Uterus (tissue), 4 donors: ENCODE measurements around the gene SLC9A5. TPM values are rescaled to one million over a fixed set of nuclear protein-coding genes. Genes with fewer than 3 reads are reported as not detected.

Experiments
- DNase-seq, 2 donors: peaks; one replicate each; pipeline ENCODE4 v3.0.0-alpha.2; 2019 to 2020
- H3K27ac ChIP-seq, 2 donors: fragments of 200-600 bp; sonication (generic); 1 replicate in 1 of 2; 2 replicates in 1 of 2; pipeline ENCODE4 v1.5.1; 2016 to 2018
- H3K27me3 ChIP-seq, 2 donors: fragments of 200-600 bp; sonication (generic); one replicate each; pipeline ENCODE4 v1.5.1; 2018 to 2019; ENCODE audit warnings: control low read depth in 1 of 2
- H3K36me3 ChIP-seq, 2 donors: fragments of 200-600 bp; sonication (generic); one replicate each; pipeline ENCODE4 v1.5.1; 2019; ENCODE audit warnings: control low read depth in 1 of 2
- H3K4me1 ChIP-seq, 2 donors: fragments of 200-600 bp; sonication (generic); one replicate each; pipeline ENCODE4 v1.5.1; 2018 to 2019; ENCODE audit warnings: control low read depth in 1 of 2
- H3K4me3 ChIP-seq, 2 donors: fragments of 200-600 bp; sonication (generic); 1 replicate in 1 of 2; 2 replicates in 1 of 2; pipeline ENCODE4 v1.5.1; 2018 to 2019; ENCODE audit warnings: mild to moderate bottlenecking in 1 of 2
- H3K9me3 ChIP-seq, 2 donors: fragments of 200-600 bp; sonication (generic); one replicate each; pipeline ENCODE4 v1.5.1; 2019; ENCODE audit warnings: control low read depth in 1 of 2
- POLR2A ChIP-seq, 2 donors: fragments of 450-650 bp; IDR thresholded peaks; one replicate each; pipeline ENCODE4 v1.6.1; 2016; ENCODE audit warnings: antibody characterized with exemption in 2 of 2, mild to moderate bottlenecking in 1 of 2, moderate library complexity in 1 of 2
- intact Hi-C: fragments of 100-400 bp; cut with DNase I; formaldehyde crosslinking; loops from one replicate; pipeline ENCODE4 v1.15.1; 2023; ENCODE audit warnings: low total_unique reads
- total RNA-seq, 4 donors: library from RNA; depleted of rRNA in 3 of 4; stranded (reverse); fragments of >200 nt in 3 of 4; gene quantifications; one replicate each; pipeline versions ENCODE4 v1.1.0 to v1.2.4, GENCODE V29; 2014 to 2023
- TF ChIP-seq, protein P1 (sequence below), 4 experiments: fragments of 200-600 bp in 2 of 4; fragments of 450-650 bp in 2 of 4; sonication (generic) in 2 of 4; IDR thresholded peaks; one replicate each; pipeline ENCODE4 v1.5.1; 2016 to 2019; ENCODE audit warnings: antibody characterized with exemption in 4 of 4, mild to moderate bottlenecking in 2 of 4, moderate library complexity in 1 of 4
- donor health status: DM: yes; HTN: yes; CAD: no.

SLC9A5 gene
- total RNA-seq, 4 donors from 2014 or later: 0.55 to 1.9 (median 1.3) TPM; not detected in 1

DNA sequence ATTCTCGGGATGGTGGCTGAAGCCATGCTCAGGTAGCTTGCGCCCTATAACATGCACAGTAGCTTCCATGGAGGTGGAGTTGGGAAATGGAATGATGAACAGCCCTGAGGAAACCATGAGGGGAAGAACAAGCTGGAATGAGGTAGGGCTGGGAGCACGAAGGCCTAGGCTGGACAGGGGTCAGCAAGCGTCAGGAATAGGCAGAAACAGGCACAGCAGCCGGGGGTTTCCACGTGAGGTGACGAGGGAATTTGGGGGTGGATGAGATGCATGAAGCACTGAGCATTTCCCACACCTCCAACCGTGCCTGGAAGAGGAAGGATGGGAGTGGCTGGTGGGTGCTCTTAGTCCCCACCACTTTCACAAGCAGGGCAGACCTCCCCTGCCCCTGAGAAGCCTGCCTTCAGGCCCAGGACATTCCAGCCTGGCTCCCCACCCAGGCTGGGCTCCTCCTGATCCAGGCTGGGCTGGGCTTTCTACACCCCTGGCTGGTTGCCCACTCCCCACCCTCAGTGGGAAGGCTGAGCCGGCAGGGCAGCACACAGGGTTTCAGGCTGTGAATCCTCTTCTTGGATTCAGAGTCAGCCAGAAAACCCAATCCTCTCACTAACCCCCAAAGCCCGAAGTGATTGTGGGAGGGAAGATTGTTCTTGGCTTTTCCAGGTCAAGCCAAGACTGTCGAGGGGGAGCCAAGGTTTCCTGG, 52.5 kb downstream of the SLC9A5 start:
- DNase-seq: peak; percentile 61 to 73
- no peaks in the 10 kb centered on the region for H3K36me3 ChIP-seq
- no peaks in the 10 kb centered on the region for H3K9me3 ChIP-seq
- no peaks in the 10 kb centered on the region for H3K4me1 ChIP-seq
- no peaks in the 10 kb centered on the region for H3K27me3 ChIP-seq
- no peak for TF ChIP-seq POLR2A (IDR thresholded peaks at IDR 0.05)
- TF ChIP-seq, protein P1, sequence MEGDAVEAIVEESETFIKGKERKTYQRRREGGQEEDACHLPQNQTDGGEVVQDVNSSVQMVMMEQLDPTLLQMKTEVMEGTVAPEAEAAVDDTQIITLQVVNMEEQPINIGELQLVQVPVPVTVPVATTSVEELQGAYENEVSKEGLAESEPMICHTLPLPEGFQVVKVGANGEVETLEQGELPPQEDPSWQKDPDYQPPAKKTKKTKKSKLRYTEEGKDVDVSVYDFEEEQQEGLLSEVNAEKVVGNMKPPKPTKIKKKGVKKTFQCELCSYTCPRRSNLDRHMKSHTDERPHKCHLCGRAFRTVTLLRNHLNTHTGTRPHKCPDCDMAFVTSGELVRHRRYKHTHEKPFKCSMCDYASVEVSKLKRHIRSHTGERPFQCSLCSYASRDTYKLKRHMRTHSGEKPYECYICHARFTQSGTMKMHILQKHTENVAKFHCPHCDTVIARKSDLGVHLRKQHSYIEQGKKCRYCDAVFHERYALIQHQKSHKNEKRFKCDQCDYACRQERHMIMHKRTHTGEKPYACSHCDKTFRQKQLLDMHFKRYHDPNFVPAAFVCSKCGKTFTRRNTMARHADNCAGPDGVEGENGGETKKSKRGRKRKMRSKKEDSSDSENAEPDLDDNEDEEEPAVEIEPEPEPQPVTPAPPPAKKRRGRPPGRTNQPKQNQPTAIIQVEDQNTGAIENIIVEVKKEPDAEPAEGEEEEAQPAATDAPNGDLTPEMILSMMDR (IDR thresholded peaks at IDR 0.05): no peak
- peak overlapping the region; percentile 68 to 70 for H3K27ac ChIP-seq
- intact Hi-C loops: no loop called here
- no peak overlapping the region for H3K4me3 ChIP-seq

DNA sequence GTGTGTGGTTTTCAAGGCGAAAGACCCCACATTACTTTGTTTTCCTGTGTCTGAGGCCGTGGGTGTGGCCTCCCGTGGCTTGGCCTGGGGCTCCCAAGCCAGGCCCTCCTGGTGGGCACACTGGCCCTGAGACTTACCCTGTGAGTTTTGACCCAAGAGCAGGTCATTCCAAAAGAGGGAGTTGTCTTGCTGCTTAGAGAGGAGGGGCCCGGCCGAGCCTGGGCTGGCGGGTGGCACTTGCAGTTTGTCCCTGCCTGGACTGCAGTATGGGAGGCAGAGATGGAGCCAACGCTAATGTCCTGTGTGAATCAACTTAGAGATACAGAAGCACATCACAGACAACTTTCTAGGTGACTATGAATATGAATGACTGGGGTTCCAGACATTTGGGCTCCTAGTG, 53.3 kb downstream of the SLC9A5 start:
- Histone ChIP-seq H3K4me1 (no peaks in the 10 kb centered on the region), H3K27me3 (no peaks in the 10 kb centered on the region), H3K4me3 (no peak overlapping the region), H3K27ac (peak overlapping the region; percentile 68 to 70), H3K36me3 (no peaks in the 10 kb centered on the region), H3K9me3 (no peaks in the 10 kb centered on the region)
- TF ChIP-seq POLR2A (IDR thresholded peaks at IDR 0.05): no peak
- TF ChIP-seq, protein P1 (IDR thresholded peaks at IDR 0.05): no peak
- no peak for DNase-seq
- intact Hi-C loops: no loop called here

DNA sequence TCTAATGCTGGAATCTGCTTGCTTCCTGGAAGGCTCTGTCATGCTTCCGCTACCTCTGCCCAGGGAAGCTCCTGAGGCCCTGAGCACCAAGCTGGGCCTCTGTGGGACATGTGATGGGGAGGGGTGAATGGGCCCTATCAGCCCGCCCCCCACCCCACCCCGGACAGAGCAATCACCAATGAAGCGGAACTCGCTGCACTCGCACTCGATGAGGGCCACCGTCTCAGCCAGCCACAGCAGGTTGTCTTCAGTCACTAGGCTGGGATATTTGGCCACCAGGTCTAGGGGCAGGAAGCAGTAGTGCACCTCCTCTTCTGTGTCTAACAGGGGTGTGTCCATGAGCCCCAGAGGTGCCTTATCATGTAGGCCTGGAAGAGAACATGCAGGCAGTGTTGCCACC, 54.2 kb downstream of the SLC9A5 start:
- peak overlapping the region in 1 of 2 donors; percentile 70 for H3K27ac ChIP-seq

DNA sequence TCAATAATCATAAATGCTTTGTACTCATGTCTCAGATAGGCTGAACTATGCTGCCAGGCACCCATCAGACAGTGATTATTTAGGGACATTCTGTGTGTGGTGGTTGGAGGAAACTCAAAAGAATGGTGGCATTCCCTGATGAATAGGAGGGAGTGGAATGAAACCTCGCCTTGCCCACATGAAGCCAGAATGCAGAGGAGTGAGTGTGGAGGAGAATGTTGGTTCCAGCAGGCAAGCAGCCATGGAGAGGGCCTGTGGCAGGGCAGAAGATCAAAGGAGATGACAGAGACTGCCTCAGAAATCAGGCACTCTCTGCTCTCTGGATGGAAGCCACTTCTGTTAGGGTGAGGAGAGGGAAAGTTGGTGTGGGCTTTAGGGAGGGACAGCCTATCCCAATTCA, 55.2 kb downstream of the SLC9A5 start:
- DNase-seq: no peak
- no peaks in the 10 kb centered on the region for H3K4me1 ChIP-seq
- no peak overlapping the region for H3K27ac ChIP-seq
- TF ChIP-seq POLR2A (IDR thresholded peaks at IDR 0.05): no peak
- TF ChIP-seq, protein P1 (IDR thresholded peaks at IDR 0.05): no peak
- H3K27me3 ChIP-seq: no peaks in the 10 kb centered on the region
- no peak overlapping the region for H3K4me3 ChIP-seq
- H3K36me3 ChIP-seq: no peaks in the 10 kb centered on the region
- intact Hi-C loops: no loop called here
- H3K9me3 ChIP-seq: no peaks in the 10 kb centered on the region

More for the DNA sequence above, 54.2 kb downstream of the SLC9A5 start:
- Histone ChIP-seq H3K4me1 (no peaks in the 10 kb centered on the region), H3K36me3 (no peaks in the 10 kb centered on the region), H3K9me3 (no peaks in the 10 kb centered on the region), H3K27me3 (no peaks in the 10 kb centered on the region), H3K4me3 (no peak overlapping the region)
- no peak for TF ChIP-seq POLR2A (IDR thresholded peaks at IDR 0.05)
- TF ChIP-seq, protein P1 (IDR thresholded peaks at IDR 0.05): no peak
- intact Hi-C loops: no loop called here
- DNase-seq: no peak

DNA sequence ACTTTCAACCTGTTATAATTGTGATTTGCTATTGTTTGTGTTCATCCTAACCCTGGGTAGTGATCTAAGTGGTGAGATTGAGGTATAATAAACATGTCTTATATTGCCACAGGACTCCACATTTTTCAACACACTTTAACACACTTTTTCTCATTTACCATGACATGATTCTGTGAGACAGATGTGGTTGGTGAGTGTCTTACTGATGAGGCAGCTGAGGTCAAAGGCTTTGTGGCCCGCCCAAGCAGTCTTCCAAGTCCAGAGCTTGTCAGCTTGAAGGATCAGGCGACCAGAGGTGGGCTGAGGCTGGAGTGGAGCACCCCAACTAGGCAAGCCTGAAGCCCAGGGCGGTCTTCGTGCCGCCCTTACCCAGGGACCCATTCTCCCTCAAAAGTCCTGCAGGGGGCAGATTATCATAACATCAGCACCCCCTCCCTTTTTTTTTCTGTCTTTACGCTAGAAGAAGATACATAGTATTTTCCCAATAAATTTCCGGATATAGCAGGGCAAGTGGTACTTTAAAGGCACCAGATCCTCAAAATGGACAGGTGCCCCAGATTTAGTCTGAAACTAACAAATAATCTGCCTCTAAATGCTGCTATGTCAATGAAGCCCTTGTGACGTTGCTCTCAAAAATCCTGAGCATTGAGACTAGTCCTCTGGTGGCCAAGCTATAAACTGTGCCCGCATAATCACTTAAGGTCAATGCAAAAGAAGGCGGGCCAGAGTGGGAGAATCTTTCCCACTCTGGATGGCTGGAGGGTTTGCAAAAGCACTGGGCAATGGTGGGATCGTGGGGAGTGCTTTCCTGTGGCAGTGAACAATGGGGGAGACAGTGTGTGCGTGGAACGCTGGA, 56.7 kb downstream of the SLC9A5 start:
- Histone ChIP-seq H3K27me3 (no peaks in the 10 kb centered on the region), H3K36me3 (no peaks in the 10 kb centered on the region), H3K4me3 (no peak overlapping the region), H3K4me1 (no peaks in the 10 kb centered on the region), H3K9me3 (no peaks in the 10 kb centered on the region), H3K27ac (no peak overlapping the region)
- TF ChIP-seq, protein P1 (IDR thresholded peaks at IDR 0.05): no peak
- TF ChIP-seq POLR2A (IDR thresholded peaks at IDR 0.05): no peak
- DNase-seq: no peak
- intact Hi-C loops: no loop called here
